Measurements from ENCODE around the gene IGSF9. TPM values are rescaled to one million over a fixed set of nuclear protein-coding genes. Genes with fewer than 3 reads are reported as not detected.
"Not testable (repeated sequence)": the region's sequence is repeated elsewhere in the genome, so short reads cannot be mapped to it uniquely, and the experiment has no call there.

The IGSF9 gene
- total RNA-seq, 1 donor from 2014 or later: 2.2 TPM

GRCh38 chr1:159908031-159908940 is 37.1 kb downstream of the IGSF9 start:
- no peak for DNase-seq
- H3K27ac ChIP-seq: no peak overlapping the region
- TF ChIP-seq CTCF (IDR thresholded peaks at IDR 0.05): no peak

GRCh38 chr1:159906960-159907359 is 38.5 kb downstream of the IGSF9 start:
- no peak for ATAC-seq
- Histone ChIP-seq H3K27ac (no peak overlapping the region), H3K36me3 (no peaks in the 10 kb centered on the region), H3K4me1 (peaks cover 27% of the 10 kb centered on the region), H3K27me3 (no peaks in the 10 kb centered on the region), H3K9me3 (no peaks in the 10 kb centered on the region), H3K4me3 (no peak overlapping the region)
- no peak for TF ChIP-seq CTCF (IDR thresholded peaks at IDR 0.05)
- DNase-seq: no peak
- intact Hi-C loops (cut with DNase I): no loop called here

More at GRCh38 chr1:159908031-159908940, 37.1 kb downstream of the IGSF9 start:
- Histone ChIP-seq H3K4me1 (peaks cover 40% of the 10 kb centered on the region), H3K9me3 (no peaks in the 10 kb centered on the region), H3K4me3 (no peak overlapping the region), H3K36me3 (no peaks in the 10 kb centered on the region), H3K27me3 (no peaks in the 10 kb centered on the region)
- intact Hi-C loops (cut with DNase I): no loop called here
- ATAC-seq: no peak

GRCh38 chr1:159904036-159904435 is 41.4 kb downstream of the IGSF9 start:
- H3K4me1 ChIP-seq; H3K27me3 ChIP-seq; DNase-seq; intact Hi-C loops (cut with DNase I); ATAC-seq; H3K9me3 ChIP-seq; H3K36me3 ChIP-seq; H3K27ac ChIP-seq; H3K4me3 ChIP-seq: not testable (repeated sequence)

- H3K27me3 ChIP-seq: no peaks in the 10 kb centered on the region
- DNase-seq (no peak), ATAC-seq (no peak)
- no peak for TF ChIP-seq CTCF (IDR thresholded peaks at IDR 0.05)
- H3K4me3 ChIP-seq: no peak overlapping the region
- H3K27ac ChIP-seq: no peak overlapping the region
- intact Hi-C loops (cut with DNase I): no loop called here
- no peaks in the 10 kb centered on the region for H3K36me3 ChIP-seq
- H3K9me3 ChIP-seq: no peaks in the 10 kb centered on the region
- no peaks in the 10 kb centered on the region for H3K4me1 ChIP-seq
Observed at GRCh38 chr1:159902541-159902940, 42.9 kb downstream of the IGSF9 start.

- Histone ChIP-seq H3K36me3 (no peaks in the 10 kb centered on the region), H3K27ac (peak overlapping the region; percentile 83), H3K9me3 (no peaks in the 10 kb centered on the region), H3K27me3 (no peaks in the 10 kb centered on the region), H3K4me3 (no peak overlapping the region), H3K4me1 (peaks cover 8% of the 10 kb centered on the region)
- intact Hi-C loops (cut with DNase I): no loop called here
- DNase-seq (no peak), ATAC-seq (no peak)
- no peak for TF ChIP-seq CTCF (IDR thresholded peaks at IDR 0.05)
Observed at GRCh38 chr1:159900755-159901360, 44.6 kb downstream of the IGSF9 start.

GRCh38 chr1:159900086-159900680 is 45.2 kb downstream of the IGSF9 start, which contains the start of gene CFAP45:
Gene CFAP45, minus strand, starts transcription at chr1:159900165. Its CDS starts 67 bp downstream, at chr1:159900098.
- H3K9me3 ChIP-seq: no peaks in the 10 kb centered on the region
- no peak for TF ChIP-seq CTCF (IDR thresholded peaks at IDR 0.05)
- no peaks in the 10 kb centered on the region for H3K27me3 ChIP-seq
- peak within 1 kb of the TSS; percentile 83 for H3K27ac ChIP-seq
- intact Hi-C loops (cut with DNase I): no loop called here
- peaks cover 10% of the 10 kb centered on the region for H3K4me1 ChIP-seq
- no peaks in the 10 kb centered on the region for H3K36me3 ChIP-seq
- ATAC-seq (peak; percentile 93), DNase-seq (peak; percentile 93)
- H3K4me3 ChIP-seq: peak within 1 kb of the TSS; percentile 5

GRCh38 chr1:159899634-159900033 is 45.8 kb downstream of the IGSF9 start:
- not testable (repeated sequence) for H3K27me3 ChIP-seq, ATAC-seq, H3K9me3 ChIP-seq, H3K36me3 ChIP-seq, DNase-seq, H3K4me3 ChIP-seq
- H3K27ac ChIP-seq: peak overlapping the region; percentile 83
- intact Hi-C loops (cut with DNase I): loop anchor here (10.0 kb wide), 1 partner anchor 735 kb away; no protein-coding TSS in a partner anchor
- peaks cover 10% of the 10 kb centered on the region for H3K4me1 ChIP-seq
